Fibroblast of peridontal ligament (primary cell): ENCODE data around the gene ALOXE3.

ENCODE experiments used
- DNase-seq: peaks from one replicate; pipeline ENCODE4 v3.0.0-alpha.2; 2010; ENCODE audit errors: extremely low read depth

ALOXE3 gene

GRCh38 chr17:8117980-8118768 is at the start of gene ALOXE3:
ALOXE3 (minus strand) TSS chr17:8118514; CDS start chr17:8117990, 524 bp downstream.
- no peak for DNase-seq

DNA sequence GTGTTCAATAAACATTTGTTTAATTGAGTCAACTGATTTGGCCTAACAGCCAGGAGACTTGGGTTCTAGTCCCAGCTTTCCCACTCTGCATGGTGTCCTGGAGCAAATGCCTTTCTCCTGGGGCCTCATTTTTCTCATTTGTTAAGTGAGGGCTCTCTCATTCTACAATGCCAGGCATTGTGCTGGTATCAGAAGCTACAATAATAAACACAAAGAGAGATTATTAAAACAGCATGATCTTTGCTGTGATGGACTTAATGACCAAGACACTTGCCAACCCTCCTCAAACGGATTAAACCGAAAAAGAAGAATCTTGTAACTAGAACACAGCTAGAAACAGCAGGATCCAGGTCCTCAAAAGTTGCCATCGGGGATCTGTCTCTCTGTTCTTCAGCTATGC is 49.2 kb upstream of the ALOXE3 start:
- DNase-seq = no peak

GRCh38 chr17:8166731-8167130 is 48.4 kb upstream of the ALOXE3 start:
- no peak for DNase-seq

DNA sequence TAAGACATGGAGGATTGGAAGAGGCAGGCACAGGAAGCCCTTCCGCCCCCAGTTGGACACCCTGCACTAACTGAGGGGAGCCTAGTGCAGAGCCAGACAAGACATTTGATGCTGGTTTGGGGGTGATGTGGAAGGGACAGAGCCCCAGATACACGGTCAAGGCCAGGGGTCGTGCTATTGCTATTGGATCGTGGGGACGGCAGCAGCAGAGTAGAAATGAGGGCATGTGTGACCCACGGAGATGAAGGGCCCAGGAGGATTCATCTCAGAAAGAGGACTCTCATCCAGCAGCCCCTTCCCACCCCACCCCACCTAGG is 46.5 kb upstream of the ALOXE3 start:
- no peak for DNase-seq

- no peak for DNase-seq
Observed at GRCh38 chr17:8163978-8164814, 45.9 kb upstream of the ALOXE3 start.

- no peak for DNase-seq
Observed at GRCh38 chr17:8162997-8163977, 45.0 kb upstream of the ALOXE3 start.

- DNase-seq = peak; percentile 50
Observed at GRCh38 chr17:8162233-8162996, 44.1 kb upstream of the ALOXE3 start, which contains the start of gene VAMP2. VAMP2 (minus strand) TSS chr17:8162948; CDS start chr17:8162879, 69 bp downstream.

DNA sequence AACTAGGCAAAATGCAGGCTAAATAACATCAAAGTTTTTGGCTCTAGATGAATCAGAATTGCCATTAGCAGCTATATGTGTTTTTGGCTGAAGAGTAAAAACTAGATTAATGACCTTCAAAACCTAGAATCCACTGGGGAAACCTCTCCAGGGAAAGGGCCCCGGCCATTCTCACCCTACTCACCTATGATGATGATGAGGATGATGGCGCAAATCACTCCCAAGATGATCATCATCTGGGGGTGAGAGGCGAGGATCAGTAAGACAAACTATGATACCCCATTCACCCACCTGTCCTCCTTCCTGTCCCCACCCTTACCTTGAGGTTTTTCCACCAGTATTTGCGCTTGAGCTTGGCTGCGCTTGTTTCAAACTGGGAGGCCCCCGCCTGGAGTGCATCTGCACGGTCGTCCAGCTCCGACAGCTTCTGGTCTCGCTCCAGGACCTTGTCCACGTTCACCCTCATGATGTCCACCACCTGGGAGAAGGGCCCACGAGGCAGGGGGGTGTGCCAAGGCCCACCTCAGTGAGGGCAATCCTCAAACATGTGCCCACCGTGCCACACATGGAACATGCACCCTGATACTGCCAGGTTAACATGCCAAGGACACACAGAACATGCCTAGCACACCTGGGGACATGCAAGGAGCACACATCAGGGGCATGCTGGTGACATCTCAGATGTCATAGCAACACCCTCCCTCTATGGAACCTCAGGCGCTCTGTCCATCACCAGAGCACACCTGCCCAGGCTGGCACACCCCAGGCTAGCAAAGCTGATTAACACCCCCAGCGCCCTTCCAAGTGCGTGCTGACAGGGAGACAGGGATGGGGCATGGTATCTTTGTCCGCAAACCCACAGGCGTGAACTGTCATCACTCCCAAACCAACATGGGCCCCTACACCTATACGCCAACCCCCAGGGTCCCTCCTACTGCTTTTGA is 43.2 kb upstream of the ALOXE3 start:
- DNase-seq = no peak

DNA sequence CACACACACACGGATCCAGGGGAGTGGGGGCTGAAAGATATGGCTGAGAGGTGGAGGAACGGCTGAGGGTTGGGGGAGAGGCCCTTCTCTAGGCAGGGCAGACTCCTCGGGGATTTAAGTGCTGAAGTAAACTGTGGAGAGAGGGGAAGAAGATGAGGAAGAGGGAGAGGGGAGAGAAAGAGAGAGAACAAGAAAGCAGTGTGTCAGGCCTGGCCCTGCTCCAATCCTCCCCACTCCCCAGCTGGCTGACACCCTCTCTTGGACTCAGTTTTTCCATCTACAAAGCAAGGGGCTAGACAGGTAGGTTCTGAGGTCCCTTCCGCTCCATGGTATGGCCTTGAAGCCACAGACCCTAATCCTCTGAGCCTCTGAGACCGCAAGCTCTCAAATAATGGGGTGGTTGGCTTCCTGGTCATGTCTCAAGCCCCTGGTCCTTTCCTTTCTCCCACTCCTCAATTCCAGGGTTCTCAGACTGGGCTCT is 42.5 kb upstream of the ALOXE3 start:
- DNase-seq = no peak

GRCh38 chr17:8160224-8160577 is 41.9 kb upstream of the ALOXE3 start:
- no peak for DNase-seq

GRCh38 chr17:8159459-8160223 is 41.3 kb upstream of the ALOXE3 start:
- DNase-seq = no peak

- DNase-seq = no peak
Observed at GRCh38 chr17:8159032-8159400, 40.7 kb upstream of the ALOXE3 start.

DNA sequence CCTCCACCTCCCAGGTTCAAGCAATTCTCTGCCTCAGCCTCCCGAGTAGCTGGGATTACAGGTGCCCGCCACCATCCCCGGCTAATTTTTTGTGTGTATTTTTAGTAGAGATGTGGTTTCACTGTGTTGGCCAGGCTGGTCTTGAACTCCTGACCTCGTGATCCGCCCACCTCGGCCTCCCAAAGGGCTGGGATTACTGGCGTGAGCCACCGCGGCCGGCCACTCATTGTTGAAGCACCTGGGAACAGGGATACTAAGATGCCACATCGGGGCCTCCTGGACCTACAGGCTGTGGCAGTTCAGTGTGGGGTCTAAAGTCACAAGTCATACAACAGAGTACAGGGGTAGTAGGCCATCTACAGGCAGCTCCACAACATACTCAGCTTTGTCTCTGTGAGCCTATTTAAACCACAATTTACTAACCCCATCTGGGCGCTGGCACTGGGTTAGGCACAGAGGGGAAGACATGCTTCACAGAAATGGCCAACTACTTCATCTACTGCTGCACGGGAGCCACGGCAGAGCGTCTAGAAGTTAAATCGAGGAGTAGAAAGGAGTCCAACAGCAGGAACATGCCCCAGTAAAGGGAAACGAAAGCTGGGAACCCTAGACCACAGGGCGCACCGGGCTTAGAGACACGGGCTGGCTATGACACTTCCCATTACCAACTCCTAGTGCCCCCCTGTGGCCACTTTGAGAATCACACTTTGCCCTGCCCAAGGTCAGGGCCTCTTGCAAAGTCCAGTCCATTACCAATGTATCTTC is 40.1 kb upstream of the ALOXE3 start:
- DNase-seq = peak; percentile 92

DNA sequence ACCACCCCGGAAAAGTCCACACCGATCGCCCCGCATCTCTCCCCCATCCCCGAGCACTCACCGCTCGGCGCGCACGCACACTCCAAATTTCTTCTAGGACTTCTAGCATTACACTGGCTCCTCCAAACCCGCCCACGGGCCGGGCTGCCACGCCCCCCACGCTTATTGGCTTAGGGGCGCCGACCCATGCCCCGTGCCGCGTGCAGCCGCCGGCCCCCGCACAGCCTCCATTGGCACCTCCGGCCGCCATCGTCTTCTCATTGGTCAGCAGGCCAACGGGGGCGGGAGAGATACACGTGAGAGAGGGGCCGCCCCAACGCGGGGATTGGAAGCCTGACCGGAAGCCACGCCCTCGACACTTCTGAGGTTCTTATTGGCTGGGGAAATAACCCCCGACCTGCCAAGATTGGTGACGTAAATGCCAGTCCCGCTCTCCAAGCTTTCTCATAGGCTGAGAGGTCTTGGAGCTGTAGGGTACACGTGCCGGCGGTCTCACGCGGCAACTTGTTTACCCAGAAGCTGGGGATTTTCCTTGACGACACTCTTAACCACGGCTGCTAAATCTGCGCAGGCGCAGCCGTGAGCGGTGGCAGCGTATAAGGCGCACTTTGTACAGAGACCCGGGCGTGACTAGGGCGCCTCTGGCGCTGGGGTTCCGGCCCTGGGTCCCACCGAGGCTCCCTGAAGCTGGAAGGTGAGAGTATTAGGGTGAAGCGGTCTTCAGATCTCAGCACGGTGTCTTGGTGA is 38.1 kb upstream of the ALOXE3 start:
- DNase-seq = peak; percentile 100

GRCh38 chr17:8155996-8156245 is 37.6 kb upstream of the ALOXE3 start:
- no peak for DNase-seq

GRCh38 chr17:8155231-8155995 is 37.1 kb upstream of the ALOXE3 start:
- peak; percentile 40 for DNase-seq

GRCh38 chr17:8154608-8155155 is 36.4 kb upstream of the ALOXE3 start:
- DNase-seq = peak; percentile 24
